Measurements from ENCODE around the gene BANP.
"Not testable (repeated sequence)": the region's sequence is repeated elsewhere in the genome, so short reads cannot be mapped to it uniquely, and the experiment has no call there.

The BANP gene

DNA sequence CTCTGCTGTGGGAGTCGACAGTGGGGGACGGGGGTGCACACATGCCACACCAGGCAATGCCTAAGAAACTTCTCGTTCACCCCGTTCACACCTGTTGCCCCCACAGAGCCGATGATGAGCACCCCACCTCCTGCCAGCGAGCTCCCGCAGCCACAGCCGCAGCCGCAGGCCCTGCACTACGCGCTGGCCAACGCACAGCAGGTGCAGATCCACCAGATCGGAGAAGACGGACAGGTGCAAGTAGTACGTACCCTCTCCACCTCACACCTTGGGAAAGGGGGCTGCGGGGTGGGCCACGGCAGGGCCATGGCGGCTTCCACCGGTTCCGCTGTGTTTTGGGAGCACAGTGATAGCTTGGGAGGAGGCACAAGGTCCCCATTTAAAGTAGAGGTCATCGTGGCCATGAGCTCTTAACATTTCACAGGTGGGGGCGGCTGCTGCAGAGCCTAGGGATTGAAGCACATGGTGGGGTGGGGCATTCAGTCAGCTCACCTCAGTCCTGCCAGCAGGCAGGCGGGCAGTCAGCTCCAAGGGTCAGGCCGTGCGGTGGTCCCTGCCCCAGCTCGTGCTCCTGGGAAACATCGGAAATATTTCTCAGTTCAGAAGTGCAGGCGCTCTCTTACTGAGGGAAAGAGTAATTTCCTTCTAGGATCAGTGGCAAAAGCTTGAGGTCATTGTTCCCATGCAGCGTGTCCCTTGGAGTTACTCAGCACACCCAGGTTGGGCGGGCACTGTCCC, 81.9 kb downstream of the BANP start:
- not testable (repeated sequence) for DNase-seq

DNA sequence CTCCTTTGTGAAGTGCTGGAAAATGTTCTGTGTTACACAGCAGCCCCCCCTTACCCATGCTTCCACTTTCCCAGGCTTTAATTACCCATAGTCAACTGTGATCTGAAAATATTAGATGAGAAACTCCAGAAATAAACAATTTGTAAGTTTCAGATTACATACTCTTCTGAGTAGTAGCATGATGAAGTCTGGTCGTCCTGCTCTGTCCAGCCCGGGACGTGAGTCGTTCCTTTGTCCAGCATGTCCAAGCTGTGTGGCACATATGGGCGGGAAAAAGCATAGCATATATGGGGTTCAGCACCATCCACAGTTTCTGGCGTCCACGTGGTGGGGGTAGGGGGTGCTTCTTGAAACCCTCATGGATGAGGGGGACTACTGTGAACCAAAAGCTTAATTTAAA, 83.5 kb downstream of the BANP start:
- DNase-seq = no peak

DNA sequence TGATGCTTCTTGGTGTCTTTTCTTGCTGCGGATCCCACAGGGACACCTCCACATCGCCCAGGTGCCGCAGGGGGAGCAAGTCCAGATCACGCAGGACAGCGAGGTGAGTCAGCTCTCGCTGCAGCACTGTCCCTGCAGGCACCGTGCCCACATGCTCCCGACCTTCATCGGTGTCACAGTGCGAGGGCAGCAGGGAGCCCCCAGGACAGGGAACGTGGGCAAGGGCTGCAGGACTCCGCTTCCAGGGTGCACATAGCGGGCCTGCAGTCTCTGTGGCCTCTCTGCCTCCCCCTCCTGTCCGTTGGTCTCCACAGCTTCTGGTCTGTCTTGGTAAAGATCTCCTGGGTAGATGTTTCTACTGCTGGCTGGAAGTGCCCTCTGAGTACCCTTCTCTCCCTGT, 84.1 kb downstream of the BANP start:
- DNase-seq = no peak

DNA sequence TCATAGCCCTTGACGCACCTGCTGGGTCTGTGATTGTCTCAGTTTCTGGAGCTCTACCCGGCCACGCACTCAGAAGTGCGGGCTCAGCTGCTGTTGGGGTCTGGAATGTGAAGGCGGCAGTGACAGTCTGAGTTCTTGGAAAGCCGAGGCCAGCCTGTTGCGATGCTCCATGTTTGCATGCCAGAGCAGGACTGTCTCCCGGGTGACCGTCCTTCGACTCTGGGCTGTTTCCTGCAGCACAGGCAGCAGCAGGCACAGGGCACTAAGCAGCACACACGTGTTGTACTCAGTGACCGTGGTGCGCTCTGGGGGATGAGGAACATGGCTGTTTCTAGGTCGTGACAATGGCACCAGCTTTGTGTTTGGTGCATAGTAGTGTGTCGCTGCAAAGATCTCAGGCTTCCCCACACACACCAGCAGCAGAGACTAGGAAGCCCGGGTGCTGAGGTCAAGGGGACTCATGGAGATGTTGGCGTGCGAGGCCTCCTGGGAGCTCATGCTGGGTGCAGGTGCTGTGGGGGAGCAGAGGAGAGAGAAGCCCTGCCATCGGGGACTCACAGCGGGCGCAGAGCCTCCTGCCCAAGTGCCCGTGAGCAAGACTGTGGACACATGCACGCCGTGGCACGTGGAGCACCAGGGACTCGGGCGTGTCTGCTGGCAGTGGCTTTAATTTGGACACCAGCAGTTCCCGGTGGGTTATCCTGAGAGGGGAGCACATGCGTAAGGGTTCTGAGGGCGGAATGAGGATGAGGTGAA, 84.8 kb downstream of the BANP start:
- DNase-seq = not testable (repeated sequence)

DNA sequence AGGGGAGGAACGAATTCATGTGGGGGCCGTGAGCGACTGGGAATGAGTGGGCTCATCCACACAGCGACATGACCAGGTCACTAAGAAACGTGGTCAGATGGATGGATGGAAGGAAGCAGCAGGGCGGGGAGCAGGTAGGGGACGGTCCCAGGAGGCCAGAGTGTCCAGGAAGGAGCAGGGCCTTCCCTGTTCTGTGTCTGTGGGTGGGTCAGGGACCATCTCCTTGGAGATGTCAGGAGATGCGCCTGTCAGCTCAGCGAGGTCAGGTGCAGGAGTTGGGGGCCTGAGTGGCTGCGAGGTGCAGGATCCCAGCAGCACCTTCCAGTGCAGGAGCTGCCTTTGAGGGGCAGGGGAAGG, 85.4 kb downstream of the BANP start:
- not testable (repeated sequence) for DNase-seq

DNA sequence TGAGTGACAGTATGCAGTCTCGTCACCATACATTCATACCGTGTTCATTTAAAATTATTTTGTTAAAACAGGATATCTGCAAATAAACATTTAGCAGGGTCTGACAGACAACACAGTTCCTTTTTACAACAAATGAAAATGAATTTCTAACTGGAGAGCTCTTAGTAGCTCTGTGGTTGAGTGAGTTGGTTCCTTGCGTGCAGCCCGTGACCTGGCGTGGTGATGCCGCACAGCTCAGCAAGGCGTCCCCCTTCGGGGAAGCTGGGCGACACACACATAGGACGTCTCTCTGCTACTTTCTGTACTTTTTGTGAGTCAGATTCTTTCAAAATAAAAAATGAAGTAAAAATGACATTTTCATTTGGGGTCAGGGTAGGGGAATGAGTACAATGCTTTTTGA, 86.1 kb downstream of the BANP start:
- DNase-seq = not testable (repeated sequence)

DNA sequence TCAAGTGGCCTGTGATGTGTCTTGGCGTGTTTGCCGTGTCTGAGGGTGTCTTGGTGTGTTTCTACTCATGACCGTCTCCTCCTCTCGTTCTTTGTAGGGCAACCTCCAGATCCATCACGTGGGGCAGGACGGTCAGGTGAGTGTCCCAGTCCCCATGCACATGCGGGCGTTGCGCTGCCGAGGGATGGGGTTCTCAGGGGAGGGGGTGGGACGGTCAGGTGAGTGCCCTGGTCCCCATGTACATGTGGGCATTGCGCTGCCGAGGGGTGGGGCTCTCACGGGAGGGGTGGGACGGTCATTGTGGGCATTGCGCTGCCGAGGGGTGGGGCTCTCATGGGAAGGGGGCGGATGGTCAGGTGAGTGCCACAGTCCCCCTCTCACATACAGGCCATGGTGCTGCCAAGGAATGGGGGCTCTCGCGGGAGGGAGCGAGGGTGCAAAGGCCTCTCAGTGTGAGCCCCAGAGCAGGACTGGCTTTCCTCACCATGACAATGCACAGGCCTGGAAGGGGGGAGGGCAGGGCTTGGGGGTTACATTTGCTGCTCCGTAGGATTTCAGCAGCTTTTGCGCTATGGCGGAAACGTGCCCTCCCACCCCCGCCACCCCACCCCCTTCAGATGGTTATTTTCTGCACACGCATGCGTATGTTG, 86.8 kb downstream of the BANP start:
- not testable (repeated sequence) for DNase-seq

DNA sequence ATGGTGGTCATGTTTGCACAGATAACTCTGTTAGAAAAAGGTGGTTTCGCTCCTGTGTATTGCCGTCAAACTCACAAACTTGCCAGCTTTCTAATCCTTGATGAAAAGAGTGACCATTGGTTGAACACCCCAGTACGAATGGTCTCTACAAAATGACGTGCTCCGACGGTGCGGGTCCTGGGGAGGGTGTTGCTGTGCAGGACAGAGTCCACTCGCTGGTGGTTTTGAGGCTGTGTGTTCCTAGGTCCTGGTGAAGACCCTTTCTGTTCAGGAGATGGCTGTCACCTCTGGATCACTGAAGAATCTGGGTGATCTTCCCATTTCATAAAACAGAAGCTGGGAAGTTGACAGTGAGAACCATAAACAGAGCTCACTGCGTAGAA, 87.3 kb downstream of the BANP start:
- DNase-seq = not testable (repeated sequence)

DNA sequence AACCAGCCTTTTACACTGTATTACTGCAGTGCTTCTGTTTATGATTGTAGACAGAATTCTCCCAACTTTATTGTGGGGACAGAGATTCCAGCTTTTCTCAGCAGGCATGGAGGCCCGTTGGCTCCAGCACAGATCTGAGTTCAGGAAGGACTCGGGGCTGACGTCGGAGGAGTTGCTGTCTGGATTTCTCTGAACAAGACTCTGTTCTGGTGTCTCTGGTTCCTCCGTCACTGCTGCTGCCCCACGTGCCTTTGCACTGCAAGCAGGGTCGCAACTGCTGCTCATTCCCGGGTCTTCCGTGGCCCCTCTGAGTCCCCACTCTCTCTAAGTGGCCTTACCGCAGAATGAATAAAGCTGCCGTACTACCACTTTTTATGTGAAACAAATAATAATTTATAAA, 88.4 kb downstream of the BANP start:
- no peak for DNase-seq

DNA sequence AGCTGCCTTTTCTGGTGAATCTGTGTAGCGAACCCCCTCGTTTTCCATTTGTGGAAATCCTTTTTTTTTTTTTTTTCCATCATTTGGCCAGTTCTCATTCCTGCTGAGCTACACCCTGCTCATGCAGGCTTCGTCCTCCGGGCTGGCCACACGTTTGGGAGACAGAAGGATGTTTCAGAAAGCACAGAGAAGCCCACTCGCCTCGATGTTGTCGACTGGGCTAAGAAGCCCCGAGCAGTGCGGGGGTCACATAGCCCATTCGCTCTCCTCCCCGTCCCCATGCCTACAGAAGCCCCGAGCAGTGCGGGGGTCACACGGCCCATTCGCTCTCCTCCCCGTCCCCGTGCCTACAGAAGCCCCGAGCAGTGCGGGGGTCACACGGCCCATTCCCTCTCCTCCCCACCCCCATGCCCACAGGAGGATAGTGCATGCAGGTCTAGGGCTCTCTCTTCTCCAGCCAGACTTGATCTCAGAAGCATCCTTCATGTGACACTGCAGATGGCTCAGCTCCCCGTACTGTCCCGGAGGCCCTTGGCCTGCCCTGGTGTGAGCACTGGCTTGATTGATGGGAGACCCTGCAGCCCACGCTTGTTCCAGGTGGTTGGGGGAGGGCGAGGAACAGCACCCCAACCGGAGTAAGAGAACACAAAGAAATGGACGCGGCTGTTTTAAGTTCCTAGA, 89.1 kb downstream of the BANP start:
- not testable (repeated sequence) for DNase-seq

DNA sequence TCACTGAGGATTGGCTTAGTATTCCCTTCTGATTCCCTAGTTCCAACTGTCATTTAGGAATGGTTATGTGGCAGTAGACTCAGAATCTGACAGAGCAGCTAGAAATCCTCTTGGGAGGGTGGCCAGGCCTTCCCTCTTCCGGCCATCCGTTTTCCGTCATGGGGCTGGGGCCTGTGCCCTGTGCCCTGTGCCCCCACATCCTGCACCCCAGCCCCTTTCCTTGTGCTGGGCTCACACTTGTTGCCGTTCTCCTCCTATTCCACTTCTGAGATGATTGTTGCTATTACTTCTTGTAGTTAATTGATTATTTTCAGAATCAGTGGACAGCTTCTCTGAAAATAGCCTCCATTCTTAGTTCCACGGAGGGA, 89.6 kb downstream of the BANP start:
- DNase-seq = not testable (repeated sequence)

DNA sequence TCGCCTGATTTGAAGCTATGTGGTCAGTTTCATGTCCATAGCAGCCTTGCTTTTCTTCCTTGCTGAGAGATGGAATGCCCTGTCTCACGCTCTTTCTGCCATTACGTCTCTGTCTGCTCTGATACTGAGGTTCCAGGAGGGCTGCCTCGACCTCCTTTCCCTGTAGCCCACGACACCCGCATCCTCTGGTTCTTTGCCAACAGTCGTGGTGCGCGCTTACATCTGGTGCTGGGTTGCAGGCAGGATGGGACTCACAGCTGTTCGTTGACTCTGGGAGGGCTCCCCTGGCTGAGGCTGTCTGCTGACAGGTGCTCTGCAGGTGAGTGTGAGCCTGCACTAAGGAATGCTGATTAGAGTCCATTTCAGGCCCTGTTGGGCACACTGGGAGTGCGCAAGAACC, 90.3 kb downstream of the BANP start:
- DNase-seq = not testable (repeated sequence)

DNA sequence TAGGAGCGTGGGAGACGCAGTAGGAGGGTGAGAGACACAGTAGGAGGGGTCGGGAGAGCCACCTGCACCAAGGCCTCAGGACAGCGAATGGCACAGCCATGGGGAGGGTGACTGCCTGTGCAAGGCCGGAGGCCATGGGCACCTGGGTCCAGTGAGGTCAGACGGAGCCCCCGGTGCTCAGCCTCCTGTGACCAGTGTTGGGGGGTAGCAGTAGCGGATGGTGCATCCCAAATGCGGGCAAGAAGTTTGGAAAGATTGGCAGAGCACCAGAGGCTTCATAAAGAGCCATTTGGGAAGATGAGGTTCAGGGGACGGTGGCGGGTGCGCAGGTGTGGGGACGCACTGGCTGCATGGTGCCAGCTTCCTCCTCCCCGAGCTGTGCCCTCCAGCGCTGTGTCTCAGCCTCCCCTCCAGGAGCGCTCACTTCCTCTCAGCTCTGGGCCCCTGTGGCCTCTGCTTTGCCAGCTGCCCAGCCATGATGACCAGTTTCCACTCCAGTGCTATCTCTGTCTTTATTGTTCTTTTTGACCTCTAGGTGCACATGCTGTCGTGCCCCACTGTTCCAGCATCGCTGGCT, 90.8 kb downstream of the BANP start:
- DNase-seq = not testable (repeated sequence)

DNA sequence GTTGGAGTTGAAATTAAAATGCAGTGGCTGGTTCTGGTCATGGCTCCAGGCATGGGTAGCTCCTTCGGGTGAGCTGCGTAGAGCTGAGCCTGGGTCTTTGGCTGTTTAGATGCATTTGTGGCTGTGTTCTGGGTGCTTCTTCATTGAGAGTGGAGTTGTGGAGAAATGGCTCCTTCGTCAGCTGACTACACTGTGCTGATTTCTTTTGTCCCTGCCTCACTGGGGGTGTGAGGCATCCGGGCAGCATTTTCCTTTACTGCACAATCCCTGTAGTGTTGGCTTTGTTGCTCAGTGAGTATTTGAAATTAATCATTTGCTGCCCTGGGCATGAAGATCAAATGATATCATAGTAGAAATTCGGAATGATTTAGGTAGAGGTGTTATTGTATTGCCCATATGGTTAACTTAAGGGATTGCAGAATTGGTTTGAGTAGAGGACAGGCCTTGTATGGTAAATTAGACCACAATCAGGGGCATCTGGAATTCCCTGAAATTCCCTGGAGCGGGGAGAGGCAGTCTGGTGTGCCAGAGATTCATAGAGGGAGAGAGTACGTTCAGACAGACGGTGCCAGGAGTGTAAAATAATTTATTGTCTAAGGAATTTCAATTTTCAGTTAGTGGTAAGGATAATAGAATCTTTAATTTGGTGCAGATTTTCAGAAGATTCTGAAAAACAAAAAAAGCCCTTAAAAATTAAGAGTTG, 92.1 kb downstream of the BANP start:
- DNase-seq = not testable (repeated sequence)

DNA sequence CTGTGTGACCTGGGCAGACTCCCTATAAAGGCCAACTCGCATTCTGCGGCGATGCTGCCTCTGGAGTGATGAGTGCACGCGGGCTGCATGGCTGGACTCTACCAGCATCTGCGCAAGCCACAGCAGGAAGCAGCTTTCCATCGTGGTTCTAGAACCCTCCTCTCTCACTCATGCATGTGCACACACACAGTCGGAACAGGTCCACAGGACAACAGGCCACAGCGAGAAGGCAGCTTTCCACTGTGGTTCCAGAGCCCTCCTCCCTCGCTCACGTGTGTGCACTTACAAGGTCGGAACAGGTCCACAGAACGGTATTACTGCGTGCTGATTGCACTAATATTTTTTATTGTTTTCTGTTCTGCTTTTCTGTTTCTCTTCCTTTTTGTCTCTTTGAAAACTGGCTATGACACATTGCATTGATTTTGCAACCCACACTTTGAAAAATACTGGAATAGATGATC, 92.9 kb downstream of the BANP start:
- DNase-seq = not testable (repeated sequence)

DNA sequence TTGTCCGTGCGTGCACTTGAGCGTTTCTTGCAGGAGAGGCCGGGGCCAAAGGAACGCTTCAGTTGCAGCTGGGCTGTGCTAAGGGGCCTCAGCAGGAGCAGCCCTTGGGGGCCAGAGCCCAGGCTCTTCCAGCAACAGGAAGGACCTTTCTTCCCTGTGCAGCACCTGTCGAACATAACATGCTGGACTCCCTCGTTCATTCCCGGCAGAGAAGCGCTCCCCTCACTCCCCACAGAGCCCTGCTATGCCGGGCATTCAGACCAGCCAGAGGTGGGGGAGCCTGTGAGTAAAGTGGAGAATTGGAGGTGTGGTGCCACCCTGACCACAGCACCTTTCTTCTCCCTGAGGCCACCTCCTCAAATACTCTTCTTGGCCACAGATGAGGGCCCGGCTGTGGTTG, 94.1 kb downstream of the BANP start:
- not testable (repeated sequence) for DNase-seq

DNA sequence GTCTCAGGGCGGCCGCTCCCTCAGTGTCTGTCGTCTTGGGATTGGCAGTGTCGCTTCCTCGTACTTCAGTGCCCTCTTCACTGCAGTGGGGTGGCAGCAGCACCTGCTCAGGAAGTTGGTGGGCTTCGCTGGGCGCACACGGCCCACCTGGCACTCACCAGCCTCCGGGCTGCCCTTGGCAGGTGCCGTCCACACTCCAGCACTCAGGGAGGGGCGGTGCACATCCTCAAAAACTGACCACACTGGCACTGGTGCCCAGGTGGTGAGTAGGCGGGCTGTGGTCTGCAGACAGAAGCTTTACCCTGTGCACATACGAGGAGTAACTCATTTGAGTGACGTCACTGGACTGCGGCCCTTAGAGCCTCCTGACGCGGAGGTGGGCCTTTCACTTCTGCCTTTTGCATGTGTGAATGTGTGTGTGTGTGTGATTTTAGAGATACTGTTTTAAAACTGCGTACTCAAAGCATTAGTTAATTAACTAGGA, 94.6 kb downstream of the BANP start:
- DNase-seq = no peak

DNA sequence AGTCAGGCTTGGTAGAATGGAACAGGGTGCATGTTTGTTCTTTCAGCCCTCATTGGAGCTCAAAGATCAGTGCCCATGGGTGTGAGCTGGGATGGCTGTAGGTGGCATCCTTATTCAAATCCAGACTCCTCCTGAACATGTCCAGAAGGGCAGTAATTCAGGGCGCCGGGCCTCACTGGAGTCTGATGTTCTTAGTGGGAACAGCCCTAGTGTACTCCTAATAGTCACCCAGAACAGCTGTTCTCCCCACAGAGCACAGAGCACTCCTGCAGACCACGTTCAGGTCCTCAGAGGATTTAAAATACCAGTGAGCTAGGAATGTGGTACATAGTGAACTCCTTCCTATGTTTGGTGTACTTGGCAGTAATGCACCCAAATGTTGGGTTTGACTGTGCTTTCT, 96.2 kb downstream of the BANP start:
- no peak for DNase-seq

DNA sequence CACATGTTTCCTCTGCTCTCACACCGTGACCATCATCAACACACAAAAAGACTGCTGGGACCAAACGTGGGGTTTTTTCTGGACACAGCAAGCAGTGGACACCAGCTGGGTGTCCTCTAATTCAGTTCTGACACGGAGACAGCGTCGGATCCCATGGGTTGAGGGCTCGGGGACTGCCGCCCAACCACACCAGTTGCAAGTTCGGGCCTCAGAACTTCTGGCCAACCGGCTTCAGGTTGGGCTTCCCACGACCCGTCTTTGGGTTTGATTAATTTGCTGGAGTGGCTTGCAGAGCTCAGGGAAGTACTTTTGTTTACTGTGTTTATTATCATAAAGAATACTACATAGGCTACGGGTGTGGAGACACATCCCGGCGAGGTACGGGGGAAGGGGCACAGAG, 97.8 kb downstream of the BANP start:
- DNase-seq = no peak

DNA sequence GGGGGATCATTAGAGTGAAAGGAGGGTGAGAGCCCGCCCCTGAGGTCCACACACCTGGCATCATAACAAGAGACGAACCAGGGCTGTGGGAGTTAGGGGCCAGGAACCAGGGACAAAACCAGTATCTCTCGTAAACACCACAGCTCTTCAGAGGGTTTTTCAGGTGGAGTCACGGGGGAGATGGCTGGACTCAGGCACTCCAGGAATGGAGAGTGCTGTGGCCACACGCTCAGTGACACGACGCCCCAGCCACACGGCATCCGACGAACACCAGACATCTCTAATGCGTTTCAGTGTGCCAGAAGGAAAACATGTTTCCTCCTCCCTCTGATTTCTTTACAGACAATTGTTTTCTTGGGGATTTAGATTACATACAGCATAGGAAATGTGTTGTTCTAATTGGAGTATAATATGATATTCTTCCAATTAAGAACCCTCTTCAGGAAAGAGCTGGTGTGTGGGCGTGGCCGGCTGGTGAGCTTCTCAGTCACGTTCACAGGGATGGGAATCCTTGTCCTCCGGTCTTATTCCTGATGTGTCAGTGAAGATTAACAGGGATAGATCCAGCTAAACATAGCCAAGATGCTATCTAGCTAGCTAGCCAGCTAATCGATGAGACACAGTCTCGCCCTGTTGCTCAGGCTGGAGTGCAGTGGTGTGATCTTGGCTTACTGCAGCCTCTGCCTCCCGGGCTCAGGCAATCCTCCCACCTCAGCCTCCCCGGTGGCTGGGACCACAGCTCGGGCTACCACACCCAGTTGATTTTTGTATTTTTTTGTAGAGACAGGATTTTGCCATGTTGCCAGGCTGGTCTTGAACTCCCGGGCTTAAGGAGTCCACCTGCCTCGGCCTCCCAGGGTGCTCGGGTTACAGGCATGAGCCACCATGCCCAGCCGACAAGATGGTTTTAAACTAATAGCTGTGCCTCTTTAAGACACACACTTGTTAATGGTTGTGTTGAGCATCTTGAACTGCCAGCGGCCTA, 98.6 kb downstream of the BANP start:
- no peak for DNase-seq
